Hepatocyte (in vitro differentiated cells): Measurements from ENCODE around the gene TSGA10IP.

Source experiments
- EZH2 ChIP-seq: fragments of 200-600 bp; sonication (generic); IDR thresholded peaks from 2 replicates; pipeline ENCODE4 v1.6.1; 2016; ENCODE audit warnings: antibody characterized with exemption, mild to moderate bottlenecking, borderline replicate concordance
- TF ChIP-seq, protein P1 (sequence below): fragments of 200-600 bp; sonication (generic); IDR thresholded peaks from 2 replicates; pipeline ENCODE4 v1.5.1; 2016; ENCODE audit warnings: antibody characterized with exemption, mild to moderate bottlenecking; ENCODE audit not compliant: poor library complexity

DNA sequence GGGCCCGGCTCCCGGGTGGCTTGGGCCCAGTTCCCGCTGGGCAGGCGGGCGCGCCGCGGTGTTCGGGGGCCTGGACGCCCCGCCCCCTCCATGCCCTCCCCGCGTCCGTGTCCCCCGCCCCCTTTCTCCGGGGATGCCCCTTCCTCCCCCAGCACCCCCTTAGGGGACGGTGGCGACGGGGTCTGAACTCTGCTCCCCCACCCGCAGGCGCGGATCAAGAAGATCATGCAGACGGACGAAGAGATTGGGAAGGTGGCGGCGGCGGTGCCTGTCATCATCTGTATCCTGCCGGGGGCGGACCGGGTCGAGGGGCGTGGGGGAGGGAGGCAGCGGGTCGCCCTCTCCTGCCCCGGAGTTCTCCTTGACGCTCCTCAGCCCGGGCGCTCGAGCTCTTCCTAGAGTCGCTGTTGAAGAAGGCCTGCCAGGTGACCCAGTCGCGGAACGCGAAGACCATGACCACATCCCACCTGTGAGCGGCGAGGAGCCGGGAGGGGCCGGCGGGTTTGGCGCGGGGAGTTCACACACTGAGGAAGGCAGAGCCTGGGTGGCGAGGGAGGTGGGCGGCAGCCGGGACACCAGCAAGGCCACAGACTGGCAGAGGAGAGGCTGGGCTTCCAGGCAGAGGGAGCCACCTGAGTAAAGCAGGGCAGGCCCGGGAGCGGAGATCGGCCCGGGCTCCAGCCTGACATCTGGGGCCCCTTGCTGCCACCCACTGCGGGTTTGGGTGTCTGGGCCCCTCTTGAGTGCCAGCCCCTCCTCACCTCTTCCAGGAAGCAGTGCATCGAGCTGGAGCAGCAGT lies 25.5 kb upstream of the TSGA10IP start:
- TF ChIP-seq, protein P1, sequence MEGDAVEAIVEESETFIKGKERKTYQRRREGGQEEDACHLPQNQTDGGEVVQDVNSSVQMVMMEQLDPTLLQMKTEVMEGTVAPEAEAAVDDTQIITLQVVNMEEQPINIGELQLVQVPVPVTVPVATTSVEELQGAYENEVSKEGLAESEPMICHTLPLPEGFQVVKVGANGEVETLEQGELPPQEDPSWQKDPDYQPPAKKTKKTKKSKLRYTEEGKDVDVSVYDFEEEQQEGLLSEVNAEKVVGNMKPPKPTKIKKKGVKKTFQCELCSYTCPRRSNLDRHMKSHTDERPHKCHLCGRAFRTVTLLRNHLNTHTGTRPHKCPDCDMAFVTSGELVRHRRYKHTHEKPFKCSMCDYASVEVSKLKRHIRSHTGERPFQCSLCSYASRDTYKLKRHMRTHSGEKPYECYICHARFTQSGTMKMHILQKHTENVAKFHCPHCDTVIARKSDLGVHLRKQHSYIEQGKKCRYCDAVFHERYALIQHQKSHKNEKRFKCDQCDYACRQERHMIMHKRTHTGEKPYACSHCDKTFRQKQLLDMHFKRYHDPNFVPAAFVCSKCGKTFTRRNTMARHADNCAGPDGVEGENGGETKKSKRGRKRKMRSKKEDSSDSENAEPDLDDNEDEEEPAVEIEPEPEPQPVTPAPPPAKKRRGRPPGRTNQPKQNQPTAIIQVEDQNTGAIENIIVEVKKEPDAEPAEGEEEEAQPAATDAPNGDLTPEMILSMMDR, result no peak
- no peak for TF ChIP-seq EZH2
